T-helper 1 cell treated with Interleukin-12 subunit alpha and Interleukin-12 subunit beta and Interleukin-4 antibody, amounts not matched to agents 30 μg/mL and 1 μg/mL, for 36 hours (primary cell): ENCODE data around the gene PHC1.

Experiments
- H3K27ac Mint-ChIP-seq: one replicate; pipeline ENCODE4 v1.8.0; 2021; ENCODE audit warnings: mild to moderate bottlenecking, mixed read lengths
- H3K27me3 Mint-ChIP-seq: one replicate; pipeline ENCODE4 v1.8.0; 2021; ENCODE audit warnings: low read depth, mixed read lengths
- H3K36me3 Mint-ChIP-seq: one replicate; pipeline ENCODE4 v1.8.0; 2021; ENCODE audit warnings: low read depth, mixed read lengths
- H3K4me1 Mint-ChIP-seq: one replicate; pipeline ENCODE4 v1.8.0; 2021; ENCODE audit warnings: low read depth, mixed read lengths
- H3K4me3 Mint-ChIP-seq: one replicate; pipeline ENCODE4 v1.8.0; 2021; ENCODE audit warnings: mild to moderate bottlenecking, moderate library complexity, mixed read lengths
- H3K9me3 Mint-ChIP-seq: one replicate; pipeline ENCODE4 v1.8.0; 2021; ENCODE audit warnings: mixed read lengths

PHC1 gene

GRCh38 chr12:8989413-8989812, 75.1 kb downstream of the PHC1 start, which contains the start of gene KLRG1:
KLRG1 (plus strand) TSS chr12:8989546; CDS start chr12:8989636, 90 bp downstream.
- Mint-ChIP-seq H3K4me1 (peaks cover 29% of the 10 kb centered on the region), H3K4me3 (peak within 1 kb of the TSS; percentile 2), H3K27ac (peak within 1 kb of the TSS; percentile 23)

More at GRCh38 chr12:8989413-8989812, 75.1 kb downstream of the PHC1 start, which contains the start of gene KLRG1:
- H3K36me3 Mint-ChIP-seq: no peaks in the 10 kb centered on the region
- no peaks in the 10 kb centered on the region for H3K9me3 Mint-ChIP-seq
- no peaks in the 10 kb centered on the region for H3K27me3 Mint-ChIP-seq
